H9 (cell line): ENCODE results near the gene OCIAD1. TPM values are rescaled to one million over a fixed set of nuclear protein-coding genes. Genes with fewer than 3 reads are reported as not detected.
A peak's percentile ranks its signal among the peaks of the same experiment; 100 is the strongest.

Experiments used
- DNase-seq: peaks from one replicate; pipeline ENCODE4 v3.0.0-alpha.2; 2017
- H2AFZ ChIP-seq: one replicate; pipeline ENCODE4 v1.6.1; 2013; ENCODE audit warnings: mild to moderate bottlenecking, low read length, control low read depth, moderate library complexity
- H2AK5ac ChIP-seq: 2 replicates; pipeline ENCODE4 v1.6.1; 2013; ENCODE audit warnings: low read length, control low read depth, mixed read lengths; ENCODE audit not compliant: insufficient read length
- H2BK120ac ChIP-seq: one replicate; pipeline ENCODE4 v1.6.1; 2013; ENCODE audit warnings: low read depth, mild to moderate bottlenecking, low read length, control low read depth, inconsistent platforms; ENCODE audit not compliant: poor library complexity, severe bottlenecking
- H2BK12ac ChIP-seq: 2 replicates; pipeline ENCODE4 v1.6.1; 2013; ENCODE audit warnings: low read length, control low read depth, mixed read lengths, low read depth; ENCODE audit not compliant: insufficient read length
- H2BK15ac ChIP-seq: 2 replicates; pipeline ENCODE4 v1.6.1; 2013; ENCODE audit warnings: low read depth, low read length, control low read depth
- H2BK20ac ChIP-seq: one replicate; pipeline ENCODE4 v1.6.1; 2013; ENCODE audit warnings: low read depth, mild to moderate bottlenecking, low read length, control low read depth, inconsistent platforms; ENCODE audit not compliant: poor library complexity, severe bottlenecking
- H2BK5ac ChIP-seq: 2 replicates; pipeline ENCODE4 v1.6.1; 2013; ENCODE audit warnings: low read length, control low read depth, mixed read lengths; ENCODE audit not compliant: insufficient read length
- H3K14ac ChIP-seq: 2 replicates; pipeline ENCODE4 v1.6.1; 2013; ENCODE audit warnings: low read length, control low read depth; ENCODE audit not compliant: insufficient read depth
- H3K18ac ChIP-seq: 2 replicates; pipeline ENCODE4 v1.6.1; 2013; ENCODE audit warnings: low read depth, mild to moderate bottlenecking, mixed read lengths, low read length, control low read depth; ENCODE audit not compliant: insufficient read length
- H3K23ac ChIP-seq: 2 replicates; pipeline ENCODE4 v1.6.1; 2013; ENCODE audit warnings: low read length, control low read depth, mixed read lengths, low read depth; ENCODE audit not compliant: insufficient read length
- H3K23me2 ChIP-seq: 2 replicates; pipeline ENCODE4 v1.6.1; 2013; ENCODE audit warnings: low read depth, mild to moderate bottlenecking, mixed read lengths, low read length, control low read depth; ENCODE audit not compliant: insufficient read length, poor library complexity, severe bottlenecking
- H3K27ac ChIP-seq: 2 replicates; pipeline ENCODE4 v1.5.1; 2013; ENCODE audit warnings: low read length, control low read depth, mixed read lengths, low read depth; ENCODE audit not compliant: insufficient read length
- H3K27me3 ChIP-seq: 2 replicates; pipeline ENCODE4 v1.6.1; 2013; ENCODE audit warnings: low read length, control low read depth, inconsistent platforms; ENCODE audit not compliant: insufficient read depth
- H3K4ac ChIP-seq: 2 replicates; pipeline ENCODE4 v1.6.1; 2013; ENCODE audit warnings: low read depth, mild to moderate bottlenecking, control low read depth, inconsistent platforms, low read length, moderate library complexity
- H3K4me1 ChIP-seq: 2 replicates; pipeline ENCODE4 v1.6.1; 2013; ENCODE audit warnings: low read length, control low read depth, inconsistent platforms; ENCODE audit not compliant: insufficient read depth
- H3K4me2 ChIP-seq: 2 replicates; pipeline ENCODE4 v1.6.1; 2013; ENCODE audit warnings: low read length, control low read depth, mixed read lengths; ENCODE audit not compliant: insufficient read length, insufficient read depth
- H3K56ac ChIP-seq: 2 replicates; pipeline ENCODE4 v1.6.1; 2013; ENCODE audit warnings: low read depth, mild to moderate bottlenecking, mixed read lengths, low read length, control low read depth; ENCODE audit not compliant: insufficient read length
- H3K79me1 ChIP-seq: 2 replicates; pipeline ENCODE4 v1.6.1; 2013; ENCODE audit warnings: low read depth, mild to moderate bottlenecking, moderate library complexity, low read length, control low read depth, inconsistent platforms; ENCODE audit not compliant: insufficient read depth, poor library complexity, severe bottlenecking
- H3K79me2 ChIP-seq: 2 replicates; pipeline ENCODE4 v1.6.1; 2013; ENCODE audit warnings: low read length, control low read depth, inconsistent platforms; ENCODE audit not compliant: insufficient read depth
- H3K9ac ChIP-seq: 2 replicates; pipeline ENCODE4 v1.6.1; 2013; ENCODE audit warnings: low read length, control low read depth, mixed read lengths; ENCODE audit not compliant: insufficient read length; ENCODE audit errors: extremely low read depth
- H3K9me3 ChIP-seq: one replicate; pipeline ENCODE4 v1.6.1; 2013; ENCODE audit warnings: low read depth, low read length, inconsistent platforms; ENCODE audit not compliant: control insufficient read depth
- H3T11ph ChIP-seq: one replicate; pipeline ENCODE4 v1.6.1; 2013; ENCODE audit warnings: mild to moderate bottlenecking, low read length, control low read depth, inconsistent platforms
- H4K20me1 ChIP-seq: one replicate; pipeline ENCODE4 v1.6.1; 2013; ENCODE audit not compliant: control insufficient read depth, insufficient read length, insufficient read depth
- H4K5ac ChIP-seq: 2 replicates; pipeline ENCODE4 v1.6.1; 2013; ENCODE audit warnings: low read depth, mild to moderate bottlenecking, mixed read lengths, low read length, control low read depth; ENCODE audit not compliant: insufficient read length
- H4K8ac ChIP-seq: replicated peaks from 2 replicates; pipeline ENCODE4 v1.6.1; 2013; ENCODE audit warnings: low read length, control low read depth, mixed read lengths, low read depth; ENCODE audit not compliant: insufficient read length
- H4K91ac ChIP-seq: 2 replicates; pipeline ENCODE4 v1.6.1; 2013; ENCODE audit warnings: low read depth, mild to moderate bottlenecking, moderate library complexity, mixed read lengths, low read length, control low read depth; ENCODE audit not compliant: insufficient read length
- H3K27ac Mint-ChIP-seq, 3 experiments: 2 replicates in 2 of 3; 3 replicates in 1 of 3; pipeline ENCODE4 v1.8.0; 2020 to 2021; ENCODE audit warnings: mixed read lengths in 3 of 3, mild to moderate bottlenecking in 1 of 3, moderate library complexity in 1 of 3
- H3K27me3 Mint-ChIP-seq: 2 replicates; pipeline ENCODE4 v1.8.0; 2021; ENCODE audit warnings: low read depth, mild to moderate bottlenecking, moderate library complexity, mixed read lengths
- H3K36me3 Mint-ChIP-seq, 3 experiments: 2 replicates in 2 of 3; 3 replicates in 1 of 3; pipeline ENCODE4 v1.8.0; 2020 to 2021; ENCODE audit warnings: low read depth in 3 of 3, mixed read lengths in 3 of 3; ENCODE audit not compliant: insufficient read depth in 1 of 3
- H3K4me1 Mint-ChIP-seq, 2 experiments: 2 replicates each; pipeline ENCODE4 v1.8.0; 2020; ENCODE audit warnings: mixed read lengths in 2 of 2
- H3K4me3 Mint-ChIP-seq, 2 experiments: 2 replicates in 1 of 2; 3 replicates in 1 of 2; pipeline ENCODE4 v1.8.0; 2020 to 2021; ENCODE audit warnings: mild to moderate bottlenecking in 2 of 2, mixed read lengths in 2 of 2, moderate library complexity in 1 of 2
- H3K9me3 Mint-ChIP-seq, 2 experiments: 2 replicates in 1 of 2; 3 replicates in 1 of 2; pipeline ENCODE4 v1.8.0; 2020; ENCODE audit warnings: mild to moderate bottlenecking in 2 of 2, mixed read lengths in 2 of 2, moderate library complexity in 1 of 2
- WGBS: extraction: QIAGEN DNeasy Blood & Tissue Kit; methylation state at CpG from one replicate; pipeline ENCODE4 v1.1.7; 2013; ENCODE audit warnings: missing lambda C conversion rate, low lambda C conversion rate, mixed read lengths; ENCODE audit not compliant: insufficient read length; ENCODE audit errors: extremely low coverage; 5-methylcytosine and 5-hydroxymethylcytosine counted together
- total RNA-seq: library from RNA; stranded (reverse); gene quantifications from 2 replicates; pipeline ENCODE4 v1.2.1, GENCODE V29; 2021
- TF ChIP-seq, protein P1 (sequence below): fragments of 200-600 bp; sonication (generic); conservative IDR thresholded peaks from 3 replicates; pipeline ENCODE4 v1.8.0; 2021; ENCODE audit warnings: antibody characterized with exemption, mild to moderate bottlenecking

Gene OCIAD1
- total RNA-seq, 1 experiment from 2014 or later, result 169 TPM

DNA sequence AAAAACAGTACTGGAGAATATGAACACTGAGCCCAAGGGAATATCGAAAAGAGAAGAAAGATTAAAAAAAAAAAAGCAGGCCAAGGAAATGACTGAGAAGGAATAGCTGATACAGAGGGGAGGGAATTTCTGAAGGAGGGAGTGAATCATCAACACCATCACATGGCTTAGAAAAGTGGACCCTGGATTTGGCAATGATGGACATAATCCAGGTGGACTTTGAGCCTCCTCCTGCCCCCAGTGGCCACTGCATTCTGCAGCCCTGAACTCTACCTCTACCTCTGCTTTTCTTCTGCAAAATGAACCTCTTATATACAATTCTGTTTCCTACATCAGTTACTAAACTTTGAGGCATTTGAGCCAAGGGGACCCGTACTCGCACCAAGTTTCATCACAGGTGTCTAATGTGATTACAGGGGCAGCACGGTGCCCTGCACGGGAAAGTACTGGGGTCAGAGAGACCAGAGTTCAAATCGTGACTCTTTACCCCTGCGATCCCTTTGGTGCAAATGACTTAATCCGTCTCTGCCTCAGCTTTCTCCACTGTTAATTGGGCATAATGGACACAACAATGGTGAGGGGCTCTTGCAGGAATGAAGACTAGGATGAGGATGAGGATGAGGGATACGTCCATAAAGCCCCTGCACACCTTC is 74.6 kb downstream of the OCIAD1 start:
- peaks cover 12 to 30% (median 18%) of the 10 kb centered on the region in 3 experiments; a peak in 5 of 7 replicates for H3K36me3 Mint-ChIP-seq
- no peak overlapping the region for H3K18ac ChIP-seq
- WGBS, result no CpG with 5 or more reads among the region's 9 CpGs
- no peak overlapping the region for H3K27ac ChIP-seq
- H3K14ac ChIP-seq, result peak overlapping the region; percentile 95
- no peak overlapping the region for H4K91ac ChIP-seq
- H2BK12ac ChIP-seq, result no peak overlapping the region
- TF ChIP-seq, protein P1, sequence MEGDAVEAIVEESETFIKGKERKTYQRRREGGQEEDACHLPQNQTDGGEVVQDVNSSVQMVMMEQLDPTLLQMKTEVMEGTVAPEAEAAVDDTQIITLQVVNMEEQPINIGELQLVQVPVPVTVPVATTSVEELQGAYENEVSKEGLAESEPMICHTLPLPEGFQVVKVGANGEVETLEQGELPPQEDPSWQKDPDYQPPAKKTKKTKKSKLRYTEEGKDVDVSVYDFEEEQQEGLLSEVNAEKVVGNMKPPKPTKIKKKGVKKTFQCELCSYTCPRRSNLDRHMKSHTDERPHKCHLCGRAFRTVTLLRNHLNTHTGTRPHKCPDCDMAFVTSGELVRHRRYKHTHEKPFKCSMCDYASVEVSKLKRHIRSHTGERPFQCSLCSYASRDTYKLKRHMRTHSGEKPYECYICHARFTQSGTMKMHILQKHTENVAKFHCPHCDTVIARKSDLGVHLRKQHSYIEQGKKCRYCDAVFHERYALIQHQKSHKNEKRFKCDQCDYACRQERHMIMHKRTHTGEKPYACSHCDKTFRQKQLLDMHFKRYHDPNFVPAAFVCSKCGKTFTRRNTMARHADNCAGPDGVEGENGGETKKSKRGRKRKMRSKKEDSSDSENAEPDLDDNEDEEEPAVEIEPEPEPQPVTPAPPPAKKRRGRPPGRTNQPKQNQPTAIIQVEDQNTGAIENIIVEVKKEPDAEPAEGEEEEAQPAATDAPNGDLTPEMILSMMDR, result peak; percentile 43; the same call in 2 of the 3 replicates
- no peak overlapping the region for H4K5ac ChIP-seq
- peak overlapping the region; percentile 78 for H3K4me2 ChIP-seq
- H3K79me2 ChIP-seq, result peaks cover 4% of the 10 kb centered on the region; the same call in 1 of the 2 replicates
- no peak overlapping the region for H3T11ph ChIP-seq
- H2BK5ac ChIP-seq, result no peak overlapping the region
- no peaks in the 10 kb centered on the region for H3K79me1 ChIP-seq
- no peaks in the 10 kb centered on the region for H4K20me1 ChIP-seq
- H3K4me1 ChIP-seq, result peaks cover 4% of the 10 kb centered on the region
- H3K23me2 ChIP-seq, result peaks cover 13% of the 10 kb centered on the region
- no peak overlapping the region for H2AK5ac ChIP-seq
- no peak overlapping the region for H2BK15ac ChIP-seq
- H4K8ac ChIP-seq, result no peak overlapping the region
- no peak overlapping the region for H3K56ac ChIP-seq
- no peak overlapping the region for H2AFZ ChIP-seq
- peaks cover 8 to 18% of the 10 kb centered on the region in 2 experiments for H3K4me1 Mint-ChIP-seq
- no peak overlapping the region for H2BK20ac ChIP-seq
- peak overlapping the region in 1 of 3 experiments; percentile 53; a peak in 2 of 7 replicates for H3K27ac Mint-ChIP-seq
- DNase-seq, result no peak
- H3K27me3 Mint-ChIP-seq, result no peaks in the 10 kb centered on the region; the same call in 1 of the 2 replicates
- no peak overlapping the region for H3K4ac ChIP-seq
- H3K9me3 Mint-ChIP-seq, result no peaks in the 10 kb centered on the region; a peak in 1 of 5 replicates
- no peak overlapping the region for H2BK120ac ChIP-seq
- no peaks in the 10 kb centered on the region for H3K9me3 ChIP-seq
- H3K4me3 Mint-ChIP-seq, result peak overlapping the region; percentile 87 to 88
- H3K27me3 ChIP-seq, result no peaks in the 10 kb centered on the region
- H3K23ac ChIP-seq, result no peak overlapping the region
- H3K9ac ChIP-seq, result peak overlapping the region; percentile 66
